Endothelial cell (in vitro differentiated cells): ENCODE measurements around the gene GRAMD1A. TPM values are rescaled to one million over a fixed set of nuclear protein-coding genes. Genes with fewer than 3 reads are reported as not detected.
"Not testable (repeated sequence)": the region's sequence is repeated elsewhere in the genome, so short reads cannot be mapped to it uniquely, and the experiment has no call there.

Source experiments
- DNase-seq: peaks from one replicate; pipeline ENCODE4 v3.0.0; 2021; ENCODE audit warnings: low spot score
- H3K27ac Mint-ChIP-seq: one replicate; pipeline ENCODE4 v1.8.0; 2021; ENCODE audit warnings: mixed read lengths, inconsistent platforms; ENCODE audit not compliant: unreplicated experiment
- H3K27me3 Mint-ChIP-seq: one replicate; pipeline ENCODE4 v1.8.0; 2021; ENCODE audit warnings: mild to moderate bottlenecking, moderate library complexity, mixed read lengths, inconsistent platforms; ENCODE audit not compliant: unreplicated experiment
- H3K36me3 Mint-ChIP-seq: one replicate; pipeline ENCODE4 v1.8.0; 2021; ENCODE audit warnings: mild to moderate bottlenecking, low read depth, mixed read lengths, inconsistent platforms; ENCODE audit not compliant: unreplicated experiment
- H3K4me1 Mint-ChIP-seq: one replicate; pipeline ENCODE4 v1.8.0; 2021; ENCODE audit warnings: mild to moderate bottlenecking, mixed read lengths, inconsistent platforms; ENCODE audit not compliant: unreplicated experiment
- H3K4me3 Mint-ChIP-seq: one replicate; pipeline ENCODE4 v1.8.0; 2021; ENCODE audit warnings: mild to moderate bottlenecking, mixed read lengths, inconsistent platforms; ENCODE audit not compliant: unreplicated experiment
- H3K9me3 Mint-ChIP-seq: one replicate; pipeline ENCODE4 v1.8.0; 2021; ENCODE audit warnings: mixed read lengths, inconsistent platforms; ENCODE audit not compliant: unreplicated experiment
- CTCF ChIP-seq: fragments of 200-600 bp; sonication (generic); IDR thresholded peaks from one replicate; pipeline ENCODE4 v1.5.0; 2021; ENCODE audit warnings: antibody characterized with exemption; ENCODE audit not compliant: unreplicated experiment
- total RNA-seq: library from RNA; stranded (reverse); fragmentation: NEBNext Ultra II Directional; extraction: Animal tissue kit (Norgen Biotek cat#: 25700); gene quantifications from one replicate; pipeline ENCODE4 v1.2.1, GENCODE V29; 2021; ENCODE audit not compliant: unreplicated experiment

Gene GRAMD1A
- total RNA-seq, 1 donor from 2014 or later: 156 TPM

DNA sequence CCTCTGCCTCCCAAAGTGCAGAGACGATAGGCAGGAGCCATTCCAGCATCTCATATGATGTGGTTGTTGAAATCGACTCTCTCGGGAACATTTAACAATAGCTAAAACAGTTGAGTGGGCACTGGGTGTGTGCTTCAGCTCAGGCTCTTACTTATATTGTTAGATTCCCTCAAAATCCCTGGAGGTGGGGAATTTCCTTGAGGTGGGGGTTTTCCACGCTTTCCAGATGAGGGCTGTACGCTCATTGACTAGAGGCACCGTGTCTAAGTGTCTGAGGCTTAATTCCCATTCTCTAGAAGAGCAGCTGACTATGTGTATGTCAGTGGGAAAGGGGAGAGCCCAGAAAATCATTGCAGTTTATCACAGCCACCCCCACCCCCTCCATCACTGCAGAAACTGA lies 10.8 kb upstream of the GRAMD1A start:
- Mint-ChIP-seq H3K27ac (no peak overlapping the region), H3K4me1 (peaks cover 23% of the 10 kb centered on the region), H3K9me3 (no peaks in the 10 kb centered on the region), H3K4me3 (no peak overlapping the region), H3K27me3 (peaks cover 3% of the 10 kb centered on the region), H3K36me3 (peaks cover 16% of the 10 kb centered on the region)
- DNase-seq: no peak
- TF ChIP-seq CTCF: no peak

GRCh38 chr19:34990578-34991192 lies 9.4 kb upstream of the GRAMD1A start:
- no peak overlapping the region for H3K4me3 Mint-ChIP-seq
- peaks cover 1% of the 10 kb centered on the region for H3K27me3 Mint-ChIP-seq
- DNase-seq: no peak
- peaks cover 16% of the 10 kb centered on the region for H3K4me1 Mint-ChIP-seq
- TF ChIP-seq CTCF: no peak
- no peak overlapping the region for H3K27ac Mint-ChIP-seq
- H3K36me3 Mint-ChIP-seq: peaks cover 16% of the 10 kb centered on the region
- H3K9me3 Mint-ChIP-seq: no peaks in the 10 kb centered on the region

GRCh38 chr19:34991542-34992333 lies 8.4 kb upstream of the GRAMD1A start:
- Mint-ChIP-seq H3K9me3 (no peaks in the 10 kb centered on the region), H3K4me3 (peak overlapping the region; percentile 0), H3K4me1 (peaks cover 13% of the 10 kb centered on the region), H3K36me3 (peaks cover 16% of the 10 kb centered on the region), H3K27ac (no peak overlapping the region), H3K27me3 (peaks cover 1% of the 10 kb centered on the region)
- DNase-seq: no peak
- no peak for TF ChIP-seq CTCF

GRCh38 chr19:34992582-34992981 lies 7.5 kb upstream of the GRAMD1A start:
- peaks cover 16% of the 10 kb centered on the region for H3K36me3 Mint-ChIP-seq
- not testable (repeated sequence) for DNase-seq, H3K27me3 Mint-ChIP-seq, H3K4me3 Mint-ChIP-seq, H3K9me3 Mint-ChIP-seq, H3K27ac Mint-ChIP-seq
- H3K4me1 Mint-ChIP-seq: peaks cover 19% of the 10 kb centered on the region

DNA sequence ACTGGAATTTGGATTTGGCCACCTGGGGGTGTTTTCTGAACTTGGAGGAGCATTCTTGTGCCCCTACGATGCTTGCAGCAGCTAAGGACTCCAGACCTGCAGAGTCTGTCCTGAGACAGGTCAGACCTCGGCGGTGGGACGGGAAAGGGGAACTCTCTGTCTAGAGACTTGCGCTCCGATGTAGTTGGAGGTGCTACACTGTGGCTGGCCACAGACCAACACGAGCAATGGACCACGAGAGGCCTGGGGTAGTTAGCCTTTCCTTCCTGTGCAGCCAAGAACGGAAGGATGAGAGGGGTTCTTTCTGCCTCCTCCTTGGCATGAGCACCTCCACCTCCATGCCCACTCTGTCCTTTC lies 5.9 kb upstream of the GRAMD1A start:
- no peak for DNase-seq
- TF ChIP-seq CTCF: no peak
- Mint-ChIP-seq H3K4me3 (no peak overlapping the region), H3K9me3 (no peaks in the 10 kb centered on the region), H3K36me3 (peaks cover 16% of the 10 kb centered on the region), H3K27ac (no peak overlapping the region), H3K4me1 (peaks cover 29% of the 10 kb centered on the region), H3K27me3 (peaks cover 12% of the 10 kb centered on the region)
